ENCODE data around the gene SBNO1.

SBNO1 gene

DNA sequence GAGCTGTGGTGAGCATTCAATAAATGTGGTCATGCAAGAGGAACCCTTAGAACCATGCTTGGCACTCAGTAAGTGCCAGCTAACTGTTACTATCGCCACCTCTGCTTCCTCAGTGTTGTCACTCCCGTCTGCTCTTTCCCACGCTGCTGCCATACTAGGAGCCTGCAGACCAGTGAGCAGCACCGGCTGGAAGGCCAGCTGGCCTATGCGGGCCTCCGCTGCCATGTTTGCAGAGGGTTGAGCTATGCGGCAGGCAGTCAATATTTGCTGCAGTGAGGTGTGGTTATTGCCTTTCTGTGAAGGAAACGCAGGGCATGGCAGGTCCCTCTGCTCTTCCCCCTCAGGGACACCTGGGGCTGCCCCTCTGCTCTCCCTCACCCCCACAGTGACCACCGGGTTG, 32.3 kb upstream of the SBNO1 start:
- no peak overlapping the region for H2BK12ac ChIP-seq (ENCODE audit: low read length)
- no peak for DNase-seq (ENCODE audit: low spot score)
- peaks cover 38 to 83% of the 10 kb centered on the region in 2 donors for H3K36me3 ChIP-seq (replicated peaks in 1 of 2; ENCODE audit: control insufficient read depth in 2 of 2, insufficient read depth in 2 of 2, low read length in 2 of 2)
- H3K9ac ChIP-seq (ENCODE audit: low read depth, low read length, poor library complexity), result peak overlapping the region; percentile 44
- H3K4me1 ChIP-seq (ENCODE audit: control insufficient read depth in 2 of 2, insufficient read depth in 1 of 2, low read depth in 1 of 2, low read length in 2 of 2), result peaks cover 0 to 3% of the 10 kb centered on the region in 2 donors
- H3K27me3 ChIP-seq (ENCODE audit: control insufficient read depth in 3 of 3, insufficient read depth in 3 of 3, low read depth in 1 of 3, low read length in 3 of 3), result no peaks in the 10 kb centered on the region
- no peak overlapping the region for H3K14ac ChIP-seq (ENCODE audit: low read length)
- H3K4ac ChIP-seq (ENCODE audit: low read length), result no peak overlapping the region
- no peak overlapping the region for H4K8ac ChIP-seq (ENCODE audit: low read depth, low read length)
- no peak overlapping the region for H2BK120ac ChIP-seq (ENCODE audit: low read depth, low read length)
- H4K91ac ChIP-seq (ENCODE audit: low read depth, low read length, poor library complexity), result no peak overlapping the region
- H3K9me3 ChIP-seq (replicated peaks in 1 of 2; ENCODE audit: control insufficient read depth in 2 of 2, insufficient read depth in 1 of 2, low read depth in 1 of 2, low read length in 2 of 2), result no peaks in the 10 kb centered on the region
- no peak overlapping the region for H2BK5ac ChIP-seq (ENCODE audit: low read length)
- no peak overlapping the region for H2BK15ac ChIP-seq (ENCODE audit: low read length)
- no peak overlapping the region for H2AFZ ChIP-seq (ENCODE audit: low read length)
- no peak overlapping the region for H3K23ac ChIP-seq (ENCODE audit: low read depth, low read length, poor library complexity)
- no peak overlapping the region for H3K18ac ChIP-seq (ENCODE audit: low read length)
- H2AK5ac ChIP-seq (ENCODE audit: low read depth, low read length), result no peak overlapping the region
- peak overlapping the region in 1 of 2 donors; percentile 27 for H3K4me3 ChIP-seq (ENCODE audit: low read length in 2 of 2)
- H3K4me2 ChIP-seq (ENCODE audit: insufficient read depth, low read length, poor library complexity, severe bottlenecking), result no peak overlapping the region
- H3K79me1 ChIP-seq (ENCODE audit: low read depth, low read length), result peaks cover 16% of the 10 kb centered on the region
- no peak overlapping the region for H3K27ac ChIP-seq (replicated peaks; ENCODE audit: low read length)
- no CpG with 5 or more reads among the region's 9 CpGs for WGBS, 2 donors (ENCODE audit: extremely low coverage in 2 of 2, insufficient read length in 2 of 2, insufficient replicate concordance in 1 of 2)

- no peak overlapping the region for H2BK5ac ChIP-seq (ENCODE audit: low read length)
- no peaks in the 10 kb centered on the region for H3K4me1 ChIP-seq (ENCODE audit: control insufficient read depth in 2 of 2, insufficient read depth in 1 of 2, low read depth in 1 of 2, low read length in 2 of 2)
- no peak overlapping the region for H3K4me2 ChIP-seq (ENCODE audit: insufficient read depth, low read length, poor library complexity, severe bottlenecking)
- no peaks in the 10 kb centered on the region for H3K27me3 ChIP-seq (ENCODE audit: control insufficient read depth in 3 of 3, insufficient read depth in 3 of 3, low read depth in 1 of 3, low read length in 3 of 3)
- no peak overlapping the region for H3K4me3 ChIP-seq (ENCODE audit: low read length in 2 of 2)
- no peak overlapping the region for H3K14ac ChIP-seq (ENCODE audit: low read length)
- no peak overlapping the region for H4K91ac ChIP-seq (ENCODE audit: low read depth, low read length, poor library complexity)
- H2AFZ ChIP-seq (ENCODE audit: low read length), result no peak overlapping the region
- H3K36me3 ChIP-seq (replicated peaks in 1 of 2; ENCODE audit: control insufficient read depth in 2 of 2, insufficient read depth in 2 of 2, low read length in 2 of 2), result peaks cover 42 to 84% of the 10 kb centered on the region in 2 donors
- H2BK12ac ChIP-seq (ENCODE audit: low read length), result no peak overlapping the region
- H3K18ac ChIP-seq (ENCODE audit: low read length), result no peak overlapping the region
- H2AK5ac ChIP-seq (ENCODE audit: low read depth, low read length), result no peak overlapping the region
- peak overlapping the region; percentile 44 for H3K9ac ChIP-seq (ENCODE audit: low read depth, low read length, poor library complexity)
- no CpG with 5 or more reads among the region's 2 CpGs for WGBS, 2 donors (ENCODE audit: extremely low coverage in 2 of 2, insufficient read length in 2 of 2, insufficient replicate concordance in 1 of 2)
- no peak overlapping the region for H3K23ac ChIP-seq (ENCODE audit: low read depth, low read length, poor library complexity)
- no peak overlapping the region for H4K8ac ChIP-seq (ENCODE audit: low read depth, low read length)
- peaks cover 18% of the 10 kb centered on the region for H3K79me1 ChIP-seq (ENCODE audit: low read depth, low read length)
- no peak for DNase-seq (ENCODE audit: low spot score)
- H3K27ac ChIP-seq (replicated peaks; ENCODE audit: low read length), result no peak overlapping the region
- no peak overlapping the region for H2BK15ac ChIP-seq (ENCODE audit: low read length)
- H3K9me3 ChIP-seq (replicated peaks in 1 of 2; ENCODE audit: control insufficient read depth in 2 of 2, insufficient read depth in 1 of 2, low read depth in 1 of 2, low read length in 2 of 2), result no peaks in the 10 kb centered on the region
- no peak overlapping the region for H2BK120ac ChIP-seq (ENCODE audit: low read depth, low read length)
- H3K4ac ChIP-seq (ENCODE audit: low read length), result no peak overlapping the region
These were observed 31.9 kb upstream of the SBNO1 start for GRCh38 chr12:123396543-123396942.

DNA sequence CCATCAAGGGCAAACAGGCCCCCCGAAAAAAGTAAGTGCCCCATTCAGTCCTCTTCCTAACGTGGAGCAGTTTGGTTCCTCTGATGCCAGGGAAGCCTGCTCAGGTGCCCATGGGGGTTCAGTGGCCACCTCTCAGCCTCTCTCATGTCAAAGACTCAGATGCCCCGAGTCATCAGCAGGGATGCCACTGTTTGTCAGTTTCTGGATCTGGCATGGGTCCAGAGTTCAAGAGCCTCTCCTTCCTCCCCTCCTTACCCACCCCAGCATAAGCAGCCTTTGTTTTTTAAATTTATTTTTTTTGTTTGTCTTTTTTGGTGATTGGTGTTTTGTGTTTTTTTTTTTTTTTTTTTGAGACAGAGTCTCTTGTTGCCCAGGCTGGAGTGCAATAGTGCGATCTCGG, 30.6 kb upstream of the SBNO1 start:
- WGBS, 2 donors (ENCODE audit: extremely low coverage in 2 of 2, insufficient read length in 2 of 2, insufficient replicate concordance in 1 of 2), result no CpG with 5 or more reads among the region's 5 CpGs
- Histone ChIP-seq H3K27me3 (ENCODE audit: control insufficient read depth in 3 of 3, insufficient read depth in 3 of 3, low read depth in 1 of 3, low read length in 3 of 3) (no peaks in the 10 kb centered on the region), H3K18ac (ENCODE audit: low read length) (no peak overlapping the region), H3K36me3 (replicated peaks in 1 of 2; ENCODE audit: control insufficient read depth in 2 of 2, insufficient read depth in 2 of 2, low read length in 2 of 2) (peaks cover 50 to 92% of the 10 kb centered on the region in 2 donors), H2BK12ac (ENCODE audit: low read length) (no peak overlapping the region), H4K8ac (ENCODE audit: low read depth, low read length) (no peak overlapping the region), H2BK5ac (ENCODE audit: low read length) (no peak overlapping the region), H3K4me1 (ENCODE audit: control insufficient read depth in 2 of 2, insufficient read depth in 1 of 2, low read depth in 1 of 2, low read length in 2 of 2) (peaks cover 1 to 2% of the 10 kb centered on the region in 2 donors), H4K91ac (ENCODE audit: low read depth, low read length, poor library complexity) (no peak overlapping the region), H2BK15ac (ENCODE audit: low read length) (no peak overlapping the region), H3K14ac (ENCODE audit: low read length) (no peak overlapping the region), H2AFZ (ENCODE audit: low read length) (no peak overlapping the region), H3K9me3 (replicated peaks in 1 of 2; ENCODE audit: control insufficient read depth in 2 of 2, insufficient read depth in 1 of 2, low read depth in 1 of 2, low read length in 2 of 2) (no peaks in the 10 kb centered on the region), H3K4me3 (ENCODE audit: low read length in 2 of 2) (no peak overlapping the region), H3K23ac (ENCODE audit: low read depth, low read length, poor library complexity) (no peak overlapping the region), H3K4me2 (ENCODE audit: insufficient read depth, low read length, poor library complexity, severe bottlenecking) (no peak overlapping the region), H3K79me1 (ENCODE audit: low read depth, low read length) (peaks cover 18% of the 10 kb centered on the region), H3K9ac (ENCODE audit: low read depth, low read length, poor library complexity) (no peak overlapping the region), H3K4ac (ENCODE audit: low read length) (no peak overlapping the region), H2BK120ac (ENCODE audit: low read depth, low read length) (no peak overlapping the region), H3K27ac (replicated peaks; ENCODE audit: low read length) (no peak overlapping the region), H2AK5ac (ENCODE audit: low read depth, low read length) (no peak overlapping the region)
- DNase-seq (ENCODE audit: low spot score), result no peak

DNA sequence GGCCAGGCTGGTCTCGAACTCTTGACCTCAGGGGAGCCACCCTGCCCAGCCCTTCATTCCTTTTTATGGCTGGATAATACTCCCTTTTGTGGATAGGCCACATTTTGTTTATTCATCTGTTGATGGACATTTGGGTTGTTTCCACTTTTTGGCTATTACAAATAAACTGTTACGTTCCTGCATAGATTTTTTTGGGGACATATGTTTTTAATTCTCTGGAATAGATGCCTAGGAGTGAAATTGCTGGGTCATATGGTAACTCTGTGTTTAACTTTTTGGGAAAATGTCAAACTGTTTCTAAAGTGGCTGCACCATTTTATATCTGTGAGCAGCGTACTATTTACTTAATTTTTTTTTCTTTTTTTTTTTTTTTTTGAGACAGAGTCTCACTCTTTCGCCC, 29.1 kb upstream of the SBNO1 start:
- no peaks in the 10 kb centered on the region for H3K27me3 ChIP-seq (ENCODE audit: control insufficient read depth in 3 of 3, insufficient read depth in 3 of 3, low read depth in 1 of 3, low read length in 3 of 3)
- no CpG with 5 or more reads among the region's 4 CpGs for WGBS, 2 donors (ENCODE audit: extremely low coverage in 2 of 2, insufficient read length in 2 of 2, insufficient replicate concordance in 1 of 2)
- no peak for DNase-seq (ENCODE audit: low spot score)

More for the DNA sequence above, 29.1 kb upstream of the SBNO1 start:
- no peak overlapping the region for H4K91ac ChIP-seq (ENCODE audit: low read depth, low read length, poor library complexity)
- H3K4me3 ChIP-seq (ENCODE audit: low read length in 2 of 2), result no peak overlapping the region
- no peak overlapping the region for H3K4me2 ChIP-seq (ENCODE audit: insufficient read depth, low read length, poor library complexity, severe bottlenecking)
- peaks cover 4 to 8% of the 10 kb centered on the region in 2 donors for H3K4me1 ChIP-seq (ENCODE audit: control insufficient read depth in 2 of 2, insufficient read depth in 1 of 2, low read depth in 1 of 2, low read length in 2 of 2)
- H2BK12ac ChIP-seq (ENCODE audit: low read length), result no peak overlapping the region
- no peak overlapping the region for H3K27ac ChIP-seq (replicated peaks; ENCODE audit: low read length)
- H3K36me3 ChIP-seq (replicated peaks in 1 of 2; ENCODE audit: control insufficient read depth in 2 of 2, insufficient read depth in 2 of 2, low read length in 2 of 2), result peaks cover 45 to 87% of the 10 kb centered on the region in 2 donors
- no peak overlapping the region for H2BK120ac ChIP-seq (ENCODE audit: low read depth, low read length)
- H3K14ac ChIP-seq (ENCODE audit: low read length), result no peak overlapping the region
- H3K9ac ChIP-seq (ENCODE audit: low read depth, low read length, poor library complexity), result no peak overlapping the region
- no peak overlapping the region for H2AK5ac ChIP-seq (ENCODE audit: low read depth, low read length)
- no peak overlapping the region for H4K8ac ChIP-seq (ENCODE audit: low read depth, low read length)
- H2BK15ac ChIP-seq (ENCODE audit: low read length), result no peak overlapping the region
- H2AFZ ChIP-seq (ENCODE audit: low read length), result no peak overlapping the region
- no peak overlapping the region for H3K18ac ChIP-seq (ENCODE audit: low read length)
- no peak overlapping the region for H3K23ac ChIP-seq (ENCODE audit: low read depth, low read length, poor library complexity)
- no peaks in the 10 kb centered on the region for H3K9me3 ChIP-seq (replicated peaks in 1 of 2; ENCODE audit: control insufficient read depth in 2 of 2, insufficient read depth in 1 of 2, low read depth in 1 of 2, low read length in 2 of 2)
- no peak overlapping the region for H3K4ac ChIP-seq (ENCODE audit: low read length)
- no peak overlapping the region for H2BK5ac ChIP-seq (ENCODE audit: low read length)
- peaks cover 18% of the 10 kb centered on the region for H3K79me1 ChIP-seq (ENCODE audit: low read depth, low read length)
